Fibroblast of skin of right quadriceps (primary cell): ENCODE results near the gene PRPSAP2.
"Not testable (repeated sequence)": the region's sequence is repeated elsewhere in the genome, so short reads cannot be mapped to it uniquely, and the experiment has no call there.

Source experiments
- DNase-seq: peaks from one replicate; pipeline ENCODE4 v3.0.0-alpha.2; 2013

The PRPSAP2 gene

GRCh38 chr17:18891541-18891940 is 33.6 kb downstream of the PRPSAP2 start:
- DNase-seq: no peak

GRCh38 chr17:18896146-18896545 is 38.2 kb downstream of the PRPSAP2 start:
- no peak for DNase-seq

GRCh38 chr17:18896947-18897346 is 39.0 kb downstream of the PRPSAP2 start:
- DNase-seq: no peak

GRCh38 chr17:18904482-18904881 is 46.6 kb downstream of the PRPSAP2 start:
- DNase-seq: no peak

GRCh38 chr17:18905226-18905625 is 47.3 kb downstream of the PRPSAP2 start:
- DNase-seq: no peak

GRCh38 chr17:18910326-18910725 is 52.4 kb downstream of the PRPSAP2 start:
- no peak for DNase-seq

- DNase-seq: no peak
These were observed 53.0 kb downstream of the PRPSAP2 start for GRCh38 chr17:18910881-18911280.

GRCh38 chr17:18916816-18917500 is 59.0 kb downstream of the PRPSAP2 start:
- DNase-seq: peak; percentile 66

- peak; percentile 27 for DNase-seq
These were observed 59.6 kb downstream of the PRPSAP2 start for GRCh38 chr17:18917506-18918032.

- no peak for DNase-seq
These were observed 62.0 kb downstream of the PRPSAP2 start for GRCh38 chr17:18919963-18920362.

GRCh38 chr17:18920911-18921441 is 63.0 kb downstream of the PRPSAP2 start:
- DNase-seq: peak; percentile 21

- no peak for DNase-seq
These were observed 63.6 kb downstream of the PRPSAP2 start for GRCh38 chr17:18921485-18921884.

GRCh38 chr17:18921912-18922451 is 64.1 kb downstream of the PRPSAP2 start:
- DNase-seq: peak; percentile 53

- DNase-seq: not testable (repeated sequence)
These were observed 64.7 kb downstream of the PRPSAP2 start for GRCh38 chr17:18922596-18922995.

- no peak for DNase-seq
These were observed 67.3 kb downstream of the PRPSAP2 start for GRCh38 chr17:18925187-18925586.

GRCh38 chr17:18928628-18929125 is 70.7 kb downstream of the PRPSAP2 start:
- no peak for DNase-seq

- DNase-seq: no peak
These were observed 74.6 kb downstream of the PRPSAP2 start for GRCh38 chr17:18932360-18933055.

GRCh38 chr17:18933102-18934058 is 75.4 kb downstream of the PRPSAP2 start:
- DNase-seq: no peak

- no peak for DNase-seq
These were observed 80.2 kb downstream of the PRPSAP2 start for GRCh38 chr17:18937981-18938691.

GRCh38 chr17:18938692-18939023 is 80.7 kb downstream of the PRPSAP2 start:
- no peak for DNase-seq

GRCh38 chr17:18944646-18945045 is 86.7 kb downstream of the PRPSAP2 start:
- no peak for DNase-seq

- no peak for DNase-seq
These were observed 88.6 kb downstream of the PRPSAP2 start for GRCh38 chr17:18946536-18946935.
